GM12873 (cell line): ENCODE data around the gene JAKMIP1.

ENCODE experiments used
- TF ChIP-seq, protein P1 (sequence below): IDR thresholded peaks from 2 replicates; pipeline ENCODE4 v1.5.1; 2012; ENCODE audit warnings: low read depth, mild to moderate bottlenecking, moderate library complexity, low read length, control low read depth; ENCODE audit not compliant: insufficient read depth; ENCODE audit errors: missing control alignments

The JAKMIP1 gene

GRCh38 chr4:6018331-6018730 is 182.0 kb downstream of the JAKMIP1 start, which contains the start of gene C4orf50:
C4orf50 (minus strand) TSS chr4:6018431.
- TF ChIP-seq, protein P1, sequence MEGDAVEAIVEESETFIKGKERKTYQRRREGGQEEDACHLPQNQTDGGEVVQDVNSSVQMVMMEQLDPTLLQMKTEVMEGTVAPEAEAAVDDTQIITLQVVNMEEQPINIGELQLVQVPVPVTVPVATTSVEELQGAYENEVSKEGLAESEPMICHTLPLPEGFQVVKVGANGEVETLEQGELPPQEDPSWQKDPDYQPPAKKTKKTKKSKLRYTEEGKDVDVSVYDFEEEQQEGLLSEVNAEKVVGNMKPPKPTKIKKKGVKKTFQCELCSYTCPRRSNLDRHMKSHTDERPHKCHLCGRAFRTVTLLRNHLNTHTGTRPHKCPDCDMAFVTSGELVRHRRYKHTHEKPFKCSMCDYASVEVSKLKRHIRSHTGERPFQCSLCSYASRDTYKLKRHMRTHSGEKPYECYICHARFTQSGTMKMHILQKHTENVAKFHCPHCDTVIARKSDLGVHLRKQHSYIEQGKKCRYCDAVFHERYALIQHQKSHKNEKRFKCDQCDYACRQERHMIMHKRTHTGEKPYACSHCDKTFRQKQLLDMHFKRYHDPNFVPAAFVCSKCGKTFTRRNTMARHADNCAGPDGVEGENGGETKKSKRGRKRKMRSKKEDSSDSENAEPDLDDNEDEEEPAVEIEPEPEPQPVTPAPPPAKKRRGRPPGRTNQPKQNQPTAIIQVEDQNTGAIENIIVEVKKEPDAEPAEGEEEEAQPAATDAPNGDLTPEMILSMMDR = no peak

DNA sequence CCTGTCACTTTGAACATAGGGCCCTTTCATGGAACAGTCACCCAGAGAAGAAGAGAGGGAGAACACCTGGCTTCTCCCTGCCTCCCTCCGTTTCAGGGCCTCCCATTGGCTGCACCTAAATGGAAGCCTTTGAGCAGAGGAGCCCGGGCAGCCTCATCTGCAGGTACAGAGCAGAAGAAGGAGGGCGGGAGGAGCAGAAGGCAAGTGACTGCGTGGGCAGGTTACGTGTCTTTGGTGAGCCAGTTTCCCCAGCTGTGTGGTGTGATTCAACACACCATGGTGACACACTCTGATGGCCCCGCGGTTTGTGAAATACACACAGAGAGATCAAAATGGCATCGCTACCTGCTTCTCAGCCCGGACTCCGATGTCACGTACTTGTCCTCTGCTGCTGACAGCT is 182.5 kb downstream of the JAKMIP1 start:
- TF ChIP-seq, protein P1 = no peak

DNA sequence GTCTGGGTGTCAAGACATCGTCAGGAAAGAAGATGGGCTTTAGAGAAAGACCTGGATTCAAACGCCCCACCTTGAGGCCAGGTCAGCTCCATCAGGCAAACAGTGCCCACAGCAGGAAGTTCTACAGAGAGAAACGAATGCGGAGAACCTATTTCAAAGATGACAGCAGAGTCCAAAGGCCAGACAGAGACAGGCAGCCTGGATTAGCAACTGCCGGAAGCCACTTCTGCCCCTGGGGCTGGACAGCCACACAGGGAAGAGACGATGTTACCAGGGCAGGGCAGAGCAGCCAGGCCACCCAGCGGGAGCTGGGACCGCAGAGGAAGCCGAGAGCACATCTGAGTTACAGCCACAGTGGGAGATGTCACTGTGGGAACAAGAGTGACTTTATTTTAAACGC is 183.3 kb downstream of the JAKMIP1 start:
- TF ChIP-seq, protein P1 = no peak

GRCh38 chr4:6013564-6013963 is 186.8 kb downstream of the JAKMIP1 start:
- TF ChIP-seq, protein P1 = no peak

- TF ChIP-seq, protein P1 = no peak
Observed at GRCh38 chr4:6012200-6012599, 188.1 kb downstream of the JAKMIP1 start.

DNA sequence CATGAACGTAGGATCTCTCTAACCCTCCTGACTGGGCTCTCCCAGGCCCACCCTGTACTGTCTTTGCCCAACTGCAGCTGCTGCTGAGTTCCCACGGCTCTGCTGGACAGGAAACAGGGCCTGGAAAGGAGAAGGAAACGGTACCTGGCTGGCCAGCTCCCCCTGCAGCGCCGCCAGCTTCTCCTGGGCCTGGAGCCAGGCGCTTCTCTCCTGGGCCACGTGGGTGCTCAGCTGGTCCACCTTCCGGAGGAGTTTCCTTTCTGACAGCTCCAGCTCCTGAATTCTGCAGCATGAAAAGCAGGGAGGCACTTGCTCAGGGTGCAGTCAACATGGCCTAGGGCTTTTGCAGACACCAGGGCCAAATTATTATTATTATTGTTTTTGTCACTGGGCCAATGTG is 188.7 kb downstream of the JAKMIP1 start:
- TF ChIP-seq, protein P1 = no peak

GRCh38 chr4:6011271-6011671 is 189.1 kb downstream of the JAKMIP1 start:
- TF ChIP-seq, protein P1 = no peak

- TF ChIP-seq, protein P1 = no peak
Observed at GRCh38 chr4:6010789-6011188, 189.6 kb downstream of the JAKMIP1 start.
